Measurements from ENCODE around the gene PLPPR4. TPM values are rescaled to one million over a fixed set of nuclear protein-coding genes. Genes with fewer than 3 reads are reported as not detected.

The PLPPR4 gene
- total RNA-seq, 1 experiment from 2014 or later: not detected

- H3K4me1 ChIP-seq: no peaks in the 10 kb centered on the region
- DNase-seq: no peak
- no peaks in the 10 kb centered on the region for H3K27me3 ChIP-seq (replicated peaks; ENCODE audit: control insufficient read depth, insufficient read depth, low read length)
- H3K27ac Mint-ChIP-seq (ENCODE audit: unreplicated experiment): no peak overlapping the region
- no peaks in the 10 kb centered on the region for H3K4me1 Mint-ChIP-seq (ENCODE audit: low read depth, unreplicated experiment)
- H3K27me3 Mint-ChIP-seq (ENCODE audit: insufficient read depth, unreplicated experiment): no peaks in the 10 kb centered on the region
- H3K9me3 Mint-ChIP-seq (ENCODE audit: unreplicated experiment): no peaks in the 10 kb centered on the region
- no peaks in the 10 kb centered on the region for H3K36me3 Mint-ChIP-seq (ENCODE audit: insufficient read depth, unreplicated experiment)
- BruUV-seq (replicated peaks): no TSS peak
- H3K4me3 Mint-ChIP-seq (ENCODE audit: unreplicated experiment): no peak overlapping the region
- intact Hi-C loops (cut with micrococcal nuclease; ENCODE audit: unreplicated experiment): loop anchor here (10.0 kb wide), 1 partner anchor 142 kb away; no protein-coding TSS in a partner anchor
- CTCF ChIA-PET: no interaction called here
- H3K36me3 ChIP-seq (ENCODE audit: control insufficient read depth, insufficient read depth, low read length): no peaks in the 10 kb centered on the region
- no peak overlapping the region for H3K4me3 ChIP-seq (ENCODE audit: low read depth, low read length)
- peak; percentile 12 to 23 for TF ChIP-seq CTCF (IDR thresholded peaks at IDR 0.05; ENCODE audit: insufficient read depth in 1 of 2, low read depth in 1 of 2, low read length in 1 of 2, severe bottlenecking in 1 of 2, unreplicated experiment in 1 of 2)
- H3K9me3 ChIP-seq: no peaks in the 10 kb centered on the region
- POLR2A ChIA-PET: no interaction called here
Observed at GRCh38 chr1:99326215-99326949, 62.1 kb downstream of the PLPPR4 start.

DNA sequence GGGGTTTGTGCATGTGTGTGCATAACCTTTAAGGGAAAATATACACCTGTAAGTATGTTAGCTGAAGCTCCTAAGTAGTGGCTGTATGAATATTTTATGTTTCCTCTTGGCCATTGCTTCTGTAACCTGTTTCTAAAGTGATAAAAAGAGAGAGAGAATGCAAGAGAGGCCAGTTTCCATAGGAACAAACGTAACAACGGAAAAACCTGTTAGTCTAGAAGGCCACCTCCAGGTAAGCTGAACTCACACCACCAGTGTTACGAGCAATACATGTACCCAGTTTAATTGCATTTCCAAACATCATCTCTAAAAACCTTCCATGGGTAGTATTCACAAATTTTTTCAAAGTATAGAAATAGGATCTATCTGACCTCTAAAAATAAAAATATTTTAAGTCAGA is 63.1 kb downstream of the PLPPR4 start:
- no peak for TF ChIP-seq CTCF (IDR thresholded peaks at IDR 0.05; ENCODE audit: insufficient read depth in 1 of 2, low read depth in 1 of 2, low read length in 1 of 2, severe bottlenecking in 1 of 2, unreplicated experiment in 1 of 2)
- intact Hi-C loops (cut with micrococcal nuclease; ENCODE audit: unreplicated experiment): loop anchor here (10.0 kb wide), 1 partner anchor 143 kb away; no protein-coding TSS in a partner anchor
- no peak overlapping the region for H3K27ac Mint-ChIP-seq (ENCODE audit: unreplicated experiment)
- ChIA-PET POLR2A (no interaction called here), CTCF (no interaction called here)
- H3K27me3 Mint-ChIP-seq (ENCODE audit: insufficient read depth, unreplicated experiment): no peaks in the 10 kb centered on the region
- no TSS peak for BruUV-seq (replicated peaks)
- Histone ChIP-seq H3K36me3 (ENCODE audit: control insufficient read depth, insufficient read depth, low read length) (no peaks in the 10 kb centered on the region), H3K9me3 (no peaks in the 10 kb centered on the region), H3K27me3 (replicated peaks; ENCODE audit: control insufficient read depth, insufficient read depth, low read length) (no peaks in the 10 kb centered on the region), H3K4me1 (no peaks in the 10 kb centered on the region), H3K4me3 (ENCODE audit: low read depth, low read length) (no peak overlapping the region)
- no peak overlapping the region for H3K4me3 Mint-ChIP-seq (ENCODE audit: unreplicated experiment)
- H3K4me1 Mint-ChIP-seq (ENCODE audit: low read depth, unreplicated experiment): no peaks in the 10 kb centered on the region
- H3K36me3 Mint-ChIP-seq (ENCODE audit: insufficient read depth, unreplicated experiment): no peaks in the 10 kb centered on the region
- peak in 1 of 2 experiments; percentile 3 for DNase-seq
- H3K9me3 Mint-ChIP-seq (ENCODE audit: unreplicated experiment): no peaks in the 10 kb centered on the region

DNA sequence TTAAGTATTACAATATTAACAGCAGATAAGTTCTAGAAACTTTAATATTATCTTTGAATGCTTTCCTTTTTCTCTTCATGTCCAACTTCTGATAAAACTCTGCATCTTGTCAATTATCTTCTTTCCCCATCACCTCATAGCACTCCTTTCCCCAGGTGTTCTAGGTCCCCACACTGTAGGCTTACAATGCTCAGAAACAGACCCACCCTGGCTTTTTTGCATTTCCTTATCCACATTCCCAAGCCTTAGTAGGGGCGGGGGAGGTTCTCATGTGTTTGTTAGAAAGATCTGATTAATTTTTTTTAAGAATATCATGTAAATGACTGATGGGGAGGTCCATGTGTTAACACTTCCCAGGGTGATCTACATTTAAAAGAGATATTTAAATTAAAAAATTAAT is 63.9 kb downstream of the PLPPR4 start:
- no peaks in the 10 kb centered on the region for H3K9me3 ChIP-seq

More for the DNA sequence above, 63.9 kb downstream of the PLPPR4 start:
- no peak overlapping the region for H3K4me3 ChIP-seq (ENCODE audit: low read depth, low read length)
- TF ChIP-seq CTCF (IDR thresholded peaks at IDR 0.05; ENCODE audit: insufficient read depth in 1 of 2, low read depth in 1 of 2, low read length in 1 of 2, severe bottlenecking in 1 of 2, unreplicated experiment in 1 of 2): no peak
- H3K27me3 ChIP-seq (replicated peaks; ENCODE audit: control insufficient read depth, insufficient read depth, low read length): no peaks in the 10 kb centered on the region
- H3K36me3 Mint-ChIP-seq (ENCODE audit: insufficient read depth, unreplicated experiment): no peaks in the 10 kb centered on the region
- H3K27me3 Mint-ChIP-seq (ENCODE audit: insufficient read depth, unreplicated experiment): no peaks in the 10 kb centered on the region
- CTCF ChIA-PET: no interaction called here
- POLR2A ChIA-PET: no interaction called here
- H3K9me3 Mint-ChIP-seq (ENCODE audit: unreplicated experiment): no peaks in the 10 kb centered on the region
- BruUV-seq (replicated peaks): no TSS peak
- intact Hi-C loops (cut with micrococcal nuclease; ENCODE audit: unreplicated experiment): loop anchor here (10.0 kb wide), 1 partner anchor 143 kb away; no protein-coding TSS in a partner anchor
- no peak for DNase-seq
- no peaks in the 10 kb centered on the region for H3K36me3 ChIP-seq (ENCODE audit: control insufficient read depth, insufficient read depth, low read length)
- H3K4me3 Mint-ChIP-seq (ENCODE audit: unreplicated experiment): no peak overlapping the region
- H3K27ac Mint-ChIP-seq (ENCODE audit: unreplicated experiment): no peak overlapping the region
- H3K4me1 ChIP-seq: no peaks in the 10 kb centered on the region
- H3K4me1 Mint-ChIP-seq (ENCODE audit: low read depth, unreplicated experiment): no peaks in the 10 kb centered on the region

Data from Caco-2 (cell line).